ENCODE results near the gene RPL18. TPM values are rescaled to one million over a fixed set of nuclear protein-coding genes. Genes with fewer than 3 reads are reported as not detected.
A peak's percentile ranks its signal among the peaks of the same experiment; 100 is the strongest.
"Not testable (repeated sequence)": the region's sequence is repeated elsewhere in the genome, so short reads cannot be mapped to it uniquely, and the experiment has no call there.

Gene RPL18
- total and polyA plus RNA-seq, 2 experiments from 2014 or later: 659 to 1,266 TPM

DNA sequence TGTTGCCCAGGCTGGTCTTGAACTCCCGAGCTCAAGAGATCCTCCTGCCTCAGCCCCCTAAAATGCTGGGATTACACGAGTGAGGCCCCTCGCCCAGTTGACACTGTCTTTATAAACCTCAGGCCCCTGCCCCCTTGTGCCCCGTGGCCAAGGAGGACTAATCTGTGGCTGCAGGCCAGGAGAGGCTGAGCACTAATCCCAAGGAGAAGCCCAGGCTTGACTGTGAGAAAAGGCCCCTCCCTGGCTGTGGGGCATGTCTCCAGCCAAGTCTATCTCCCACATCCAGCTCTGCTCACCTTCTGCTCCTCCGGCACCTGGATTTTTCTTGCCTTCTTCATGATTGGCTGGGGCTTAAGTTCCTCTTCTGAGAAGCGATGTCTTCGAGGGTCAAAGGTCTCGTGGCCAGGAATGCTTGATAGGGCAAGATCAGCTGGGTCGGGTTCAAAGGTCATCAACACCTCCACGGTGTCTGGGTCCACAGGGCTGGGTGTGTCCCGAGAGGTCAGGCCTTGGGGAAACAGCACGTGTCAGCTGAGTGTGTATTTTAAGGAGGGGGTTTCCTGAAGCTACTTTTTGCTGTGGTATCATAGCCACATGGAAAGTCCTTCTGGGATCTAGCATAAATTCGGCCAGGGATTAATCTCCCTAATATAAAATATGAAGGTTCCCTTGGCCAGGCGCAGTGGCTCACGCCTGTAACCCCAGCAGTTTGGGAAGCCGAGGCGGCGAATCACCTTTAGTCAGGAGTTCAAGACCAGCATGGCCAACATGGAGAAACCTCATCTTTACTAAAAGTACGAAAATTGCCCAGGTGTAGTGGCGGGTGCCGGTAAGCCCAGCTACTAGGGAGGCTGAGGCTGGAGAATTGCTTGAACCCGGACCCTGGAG, 14.4 kb upstream of the RPL18 start:
- H3K4me3 ChIP-seq: no peak overlapping the region
- TF ChIP-seq EZH2 (IDR thresholded peaks at IDR 0.05; ENCODE audit: insufficient read depth, poor library complexity, severe bottlenecking) (no peak), EZH2phosphoT487 (IDR thresholded peaks at IDR 0.05; ENCODE audit: insufficient read depth, low read depth) (no peak)
- peak overlapping the region; percentile 72 for H3K9ac ChIP-seq
- H3K9me3 ChIP-seq (ENCODE audit: low read depth): no peaks in the 10 kb centered on the region
- in situ Hi-C loops (cut with MboI): no loop called here
- WGBS, 2 experiments (ENCODE audit: low coverage in 1 of 2, low lambda C conversion rate in 2 of 2, missing lambda C conversion rate in 2 of 2): 68 to 72% methylated on average over 22 of the region's 22 CpGs
- H3K36me3 ChIP-seq (ENCODE audit: low read depth): no peaks in the 10 kb centered on the region
- H3K4me1 ChIP-seq (ENCODE audit: insufficient read depth): peaks cover 36% of the 10 kb centered on the region
- H4K20me1 ChIP-seq (ENCODE audit: insufficient read depth): no peaks in the 10 kb centered on the region
- peak overlapping the region; percentile 74 for H2AFZ ChIP-seq
- H3K79me2 ChIP-seq (ENCODE audit: insufficient read depth): no peaks in the 10 kb centered on the region
- DNase-seq: peak; percentile 52
- H3F3A ChIP-seq (ENCODE audit: insufficient read depth): peaks cover 24% of the 10 kb centered on the region
- peak overlapping the region; percentile 66 for H3K27ac ChIP-seq
- no peaks in the 10 kb centered on the region for H3K9me2 ChIP-seq (ENCODE audit: insufficient read depth)
- no peaks in the 10 kb centered on the region for H3K27me3 ChIP-seq (replicated peaks; ENCODE audit: insufficient read depth)
- H3K4me2 ChIP-seq (ENCODE audit: unreplicated experiment): peak overlapping the region; percentile 90

DNA sequence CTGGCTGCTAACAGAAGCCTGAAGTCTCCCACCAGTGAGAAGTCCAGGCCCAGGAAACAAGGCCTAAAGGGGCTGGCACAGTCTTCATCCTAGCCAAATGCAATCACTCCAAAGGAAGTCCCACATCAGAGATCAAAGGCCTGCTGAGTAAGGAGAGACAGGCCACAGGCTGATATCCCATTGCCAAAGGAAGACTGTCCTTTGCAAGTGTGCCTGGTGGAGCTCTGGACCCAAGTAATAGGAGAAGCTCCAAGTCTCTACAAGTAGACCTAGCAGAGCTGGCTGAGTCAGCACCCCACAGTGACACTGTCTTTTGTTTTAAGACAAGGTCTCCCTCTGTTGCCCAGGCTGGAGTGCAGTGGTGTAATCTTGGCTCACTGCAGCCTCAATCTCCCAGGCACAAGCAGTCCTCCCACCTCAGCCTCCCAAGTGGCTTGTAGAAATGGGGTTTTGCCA, 13.7 kb upstream of the RPL18 start:
- H3K9ac ChIP-seq: peak overlapping the region; percentile 72; the same call in 1 of the 2 replicates
- H3K9me2 ChIP-seq (ENCODE audit: insufficient read depth): no peaks in the 10 kb centered on the region
- in situ Hi-C loops (cut with MboI): no loop called here
- no peak overlapping the region for H3K4me3 ChIP-seq
- no peak for TF ChIP-seq EZH2phosphoT487 (IDR thresholded peaks at IDR 0.05; ENCODE audit: insufficient read depth, low read depth)
- no peak overlapping the region for H2AFZ ChIP-seq
- no peaks in the 10 kb centered on the region for H3K79me2 ChIP-seq (ENCODE audit: insufficient read depth)
- H3K27me3 ChIP-seq (replicated peaks; ENCODE audit: insufficient read depth): no peaks in the 10 kb centered on the region
- H3F3A ChIP-seq (ENCODE audit: insufficient read depth): peaks cover 24% of the 10 kb centered on the region
- H3K27ac ChIP-seq: peak overlapping the region; percentile 47
- DNase-seq: peak; percentile 71
- no peak overlapping the region for H3K4me2 ChIP-seq (ENCODE audit: unreplicated experiment)
- no peaks in the 10 kb centered on the region for H4K20me1 ChIP-seq (ENCODE audit: insufficient read depth)
- H3K36me3 ChIP-seq (ENCODE audit: low read depth): no peaks in the 10 kb centered on the region
- peaks cover 35% of the 10 kb centered on the region for H3K4me1 ChIP-seq (ENCODE audit: insufficient read depth)
- no peaks in the 10 kb centered on the region for H3K9me3 ChIP-seq (ENCODE audit: low read depth)

DNA sequence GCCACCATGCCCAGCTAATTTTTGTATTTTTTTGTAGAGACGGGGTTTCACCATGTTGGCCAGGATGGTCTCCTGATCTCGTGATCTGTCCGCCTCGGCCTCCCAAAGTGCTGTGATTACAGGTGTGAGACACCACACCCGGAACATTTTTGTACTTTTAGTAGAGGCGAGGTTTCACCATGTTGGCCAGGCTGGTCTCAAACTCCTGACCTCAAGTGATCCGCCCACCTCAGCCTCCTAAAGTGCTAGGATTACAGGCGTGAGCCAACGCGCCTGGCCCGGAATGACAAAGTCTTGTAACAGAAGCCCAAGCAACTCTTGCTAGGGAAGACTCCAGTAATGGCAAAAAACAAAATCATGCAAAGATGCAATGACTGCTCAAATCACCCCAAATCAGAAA, 13.3 kb upstream of the RPL18 start:
- H2AFZ ChIP-seq; H3K4me2 ChIP-seq (ENCODE audit: unreplicated experiment); DNase-seq; H3K9me3 ChIP-seq (ENCODE audit: low read depth); H4K20me1 ChIP-seq (ENCODE audit: insufficient read depth); H3K36me3 ChIP-seq (ENCODE audit: low read depth); H3K79me2 ChIP-seq (ENCODE audit: insufficient read depth); in situ Hi-C loops (cut with MboI); H3K9me2 ChIP-seq (ENCODE audit: insufficient read depth); H3K27me3 ChIP-seq (replicated peaks; ENCODE audit: insufficient read depth); H3K4me3 ChIP-seq: not testable (repeated sequence)
- peaks cover 35% of the 10 kb centered on the region for H3K4me1 ChIP-seq (ENCODE audit: insufficient read depth)
- H3K27ac ChIP-seq: peak overlapping the region; percentile 47
- peaks cover 24% of the 10 kb centered on the region for H3F3A ChIP-seq (ENCODE audit: insufficient read depth)
- 0 out of 2 replicates have a peak overlapping the region, but pooled peaks have one; percentile 72 for H3K9ac ChIP-seq
- 77 to 78% methylated on average over 11 of the region's 11 CpGs for WGBS, 2 experiments (ENCODE audit: low coverage in 1 of 2, low lambda C conversion rate in 2 of 2, missing lambda C conversion rate in 2 of 2)

DNA sequence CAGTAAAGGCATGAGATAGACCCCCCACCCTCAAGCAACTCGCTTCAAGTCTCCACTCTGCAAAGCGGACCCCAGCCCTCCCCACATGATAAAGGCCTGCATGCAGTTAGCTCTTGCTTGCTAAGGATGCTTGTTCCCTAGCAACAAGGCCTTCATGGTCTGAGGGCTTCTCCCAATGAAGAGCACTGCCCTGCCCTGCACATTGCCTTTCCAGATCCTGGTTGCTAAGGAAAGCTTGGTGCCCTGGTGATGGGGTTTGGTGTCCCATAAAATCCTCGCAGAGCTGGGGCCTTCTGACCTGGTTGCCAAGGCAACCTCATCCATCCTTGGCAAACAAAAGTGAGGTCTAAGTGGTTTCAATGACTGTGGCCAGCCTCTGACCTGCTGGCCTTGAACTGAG, 12.2 kb upstream of the RPL18 start:
- H3K9me2 ChIP-seq (ENCODE audit: insufficient read depth): no peaks in the 10 kb centered on the region
- in situ Hi-C loops (cut with MboI): no loop called here
- H3K9me3 ChIP-seq (ENCODE audit: low read depth): no peaks in the 10 kb centered on the region
- H3K27me3 ChIP-seq (replicated peaks; ENCODE audit: insufficient read depth): no peaks in the 10 kb centered on the region
- H3K4me1 ChIP-seq (ENCODE audit: insufficient read depth): peaks cover 28% of the 10 kb centered on the region
- no peak for DNase-seq
- H3K9ac ChIP-seq: no peak overlapping the region
- H3K27ac ChIP-seq: no peak overlapping the region
- H3K4me3 ChIP-seq: no peak overlapping the region
- TF ChIP-seq EZH2 (IDR thresholded peaks at IDR 0.05; ENCODE audit: insufficient read depth, poor library complexity, severe bottlenecking): no peak
- TF ChIP-seq EZH2phosphoT487 (IDR thresholded peaks at IDR 0.05; ENCODE audit: insufficient read depth, low read depth): no peak
- no peaks in the 10 kb centered on the region for H4K20me1 ChIP-seq (ENCODE audit: insufficient read depth)
- 86 to 93% methylated on average over 3 of the region's 3 CpGs for WGBS, 2 experiments (ENCODE audit: low coverage in 1 of 2, low lambda C conversion rate in 2 of 2, missing lambda C conversion rate in 2 of 2)
- no peaks in the 10 kb centered on the region for H3K36me3 ChIP-seq (ENCODE audit: low read depth)
- H2AFZ ChIP-seq: no peak overlapping the region
- H3K79me2 ChIP-seq (ENCODE audit: insufficient read depth): no peaks in the 10 kb centered on the region
- H3F3A ChIP-seq (ENCODE audit: insufficient read depth): peaks cover 15% of the 10 kb centered on the region
- no peak overlapping the region for H3K4me2 ChIP-seq (ENCODE audit: unreplicated experiment)
